Stimulated activated CD4-positive, alpha-beta T cell treated with anti-CD3 and anti-CD28 coated beads, Interleukin-1b, Interleukin-23, amount 100 ng/mL, for 1 hour (primary cell): Measurements from ENCODE around the gene WFDC10B.
"Not testable (repeated sequence)": the region's sequence is repeated elsewhere in the genome, so short reads cannot be mapped to it uniquely, and the experiment has no call there.

Experiments used
- DNase-seq, 2 donors: peaks; one replicate each; pipeline ENCODE4 v3.0.0-alpha.2; 2020; ENCODE audit warnings: low read depth in 2 of 2

The WFDC10B gene

GRCh38 chr20:45647441-45648050, 57.3 kb downstream of the WFDC10B start:
- DNase-seq: no peak

GRCh38 chr20:45646875-45647274, 57.9 kb downstream of the WFDC10B start:
- DNase-seq: no peak

- DNase-seq: not testable (repeated sequence)
Observed at GRCh38 chr20:45645869-45646268, 59.0 kb downstream of the WFDC10B start.

GRCh38 chr20:45641076-45641475, 63.7 kb downstream of the WFDC10B start:
- DNase-seq: not testable (repeated sequence)

GRCh38 chr20:45639687-45640086, 65.1 kb downstream of the WFDC10B start:
- DNase-seq: no peak

GRCh38 chr20:45636513-45636912, 68.3 kb downstream of the WFDC10B start:
- DNase-seq: no peak
